ENCODE measurements around the gene FBXL3. TPM values are rescaled to one million over a fixed set of nuclear protein-coding genes. Genes with fewer than 3 reads are reported as not detected.

The FBXL3 gene
- total and polyA plus RNA-seq, 4 donors, result 10.2 to 60.4 (median 28.1) TPM

- H3K4me3 ChIP-seq (ENCODE audit: low read depth in 1 of 3, low read length in 3 of 3), result no peak overlapping the region
- peak overlapping the region; percentile 55 to 69 for H3K27ac ChIP-seq (ENCODE audit: low read depth in 1 of 2, low read length in 2 of 2)
- H3K36me3 ChIP-seq (ENCODE audit: control insufficient read depth in 4 of 4, insufficient read depth in 3 of 4, low read depth in 1 of 4, low read length in 3 of 4), result peaks cover 0 to 17% (median 9%) of the 10 kb centered on the region in 4 donors
- 34% methylated on average over 2 of the region's 2 CpGs for WGBS
- no peak for DNase-seq (ENCODE audit: low spot score)
- peaks cover 10 to 44% (median 31%) of the 10 kb centered on the region in 4 donors for H3K4me1 ChIP-seq (ENCODE audit: control insufficient read depth in 4 of 4, insufficient read depth in 4 of 4, low read length in 3 of 4)
- TF ChIP-seq RXRA (IDR thresholded peaks at IDR 0.05) (peak; percentile 32 to 68), RAD21 (IDR thresholded peaks at IDR 0.05) (peak; percentile 10 to 27), HNF4G (IDR thresholded peaks at IDR 0.05) (no peak), FOXA2 (IDR thresholded peaks at IDR 0.05) (peak; percentile 92), NR2F2 (IDR thresholded peaks at IDR 0.05) (no peak), JUND (IDR thresholded peaks at IDR 0.05) (peak in 1 of 2 donors; percentile 66), ZBTB33 (IDR thresholded peaks at IDR 0.05) (peak; percentile 27), CTCF (IDR thresholded peaks at IDR 0.05; ENCODE audit: low read depth, low read length, missing input control) (no peak), MAX (IDR thresholded peaks at IDR 0.05) (peak; percentile 49), GABPA (IDR thresholded peaks at IDR 0.05 in 1 of 2, conservative IDR thresholded peaks at IDR 0.05 in 1 of 2) (no peak), HNF4A (conservative IDR thresholded peaks at IDR 0.05) (peak; percentile 40 to 60), YY1 (IDR thresholded peaks at IDR 0.05) (no peak), EGR1 (IDR thresholded peaks at IDR 0.05; ENCODE audit: low read depth in 2 of 2) (no peak), SP1 (IDR thresholded peaks at IDR 0.05) (peak; percentile 60), TAF1 (conservative IDR thresholded peaks at IDR 0.05) (no peak), ATF3 (IDR thresholded peaks at IDR 0.05) (no peak), FOXA1 (IDR thresholded peaks at IDR 0.05) (peak; percentile 87), REST (IDR thresholded peaks at IDR 0.05) (no peak)
- H3K9me3 ChIP-seq (ENCODE audit: control insufficient read depth in 4 of 4, low read length in 3 of 4), result no peaks in the 10 kb centered on the region
- no peaks in the 10 kb centered on the region for H3K27me3 ChIP-seq (ENCODE audit: control insufficient read depth in 4 of 4, insufficient read depth in 4 of 4, low read length in 3 of 4)
- H3K9ac ChIP-seq (ENCODE audit: low read depth in 1 of 2, low read length in 2 of 2), result no peak overlapping the region
Measured at GRCh38 chr13:77055158-77055557, 28.2 kb upstream of the FBXL3 start.

Measured in liver (tissue), 9 donors.